ENCODE measurements around the gene PRMT1.
A peak's percentile ranks its signal among the peaks of the same experiment; 100 is the strongest.

Gene PRMT1

DNA sequence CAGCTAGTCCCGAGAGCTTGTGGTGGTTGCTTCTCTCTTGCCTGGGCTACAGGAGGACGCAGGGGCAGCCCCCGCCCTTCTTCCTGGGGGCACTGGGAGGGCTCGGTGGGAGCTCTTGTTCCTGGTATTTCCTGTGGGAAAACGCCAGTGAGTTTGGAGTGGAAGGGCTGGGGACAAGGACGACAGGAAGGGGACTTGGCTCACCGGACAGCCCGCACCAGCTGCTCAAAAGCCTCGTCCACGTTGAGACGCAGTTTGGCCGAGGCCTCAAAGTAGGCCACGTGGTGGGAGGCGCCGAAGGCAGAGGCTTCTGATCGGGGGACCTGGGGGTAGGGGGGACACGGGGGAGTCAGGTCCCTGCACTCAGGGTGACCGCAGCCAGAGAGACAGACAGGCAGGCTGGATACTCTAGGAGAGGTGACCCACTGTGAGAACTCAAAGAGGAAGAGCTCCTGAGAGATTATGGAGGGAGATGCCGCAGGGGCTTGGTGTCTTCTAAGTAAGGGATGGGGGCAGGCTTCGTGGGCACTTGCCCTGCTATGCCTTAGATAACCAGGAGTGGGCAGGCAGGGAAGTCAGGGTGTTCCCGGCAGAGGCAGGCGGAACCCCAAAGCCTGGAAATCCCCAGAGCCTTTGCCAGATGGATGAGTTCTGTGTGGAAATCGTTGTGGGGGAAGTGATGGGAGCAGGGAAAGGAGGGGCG, 41.4 kb upstream of the PRMT1 start:
- TF ChIP-seq MYC (IDR thresholded peaks at IDR 0.05; ENCODE audit: low read depth, low read length) = no peak
- TF ChIP-seq, protein P1, sequence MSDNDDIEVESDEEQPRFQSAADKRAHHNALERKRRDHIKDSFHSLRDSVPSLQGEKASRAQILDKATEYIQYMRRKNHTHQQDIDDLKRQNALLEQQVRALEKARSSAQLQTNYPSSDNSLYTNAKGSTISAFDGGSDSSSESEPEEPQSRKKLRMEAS (IDR thresholded peaks at IDR 0.05; ENCODE audit: low read depth, low read length) = peak; percentile 67
- DNase-seq (ENCODE audit: low read depth) = peak; percentile 37
- H3K4me3 ChIP-seq (ENCODE audit: low read depth, low read length) = no peak overlapping the region

DNA sequence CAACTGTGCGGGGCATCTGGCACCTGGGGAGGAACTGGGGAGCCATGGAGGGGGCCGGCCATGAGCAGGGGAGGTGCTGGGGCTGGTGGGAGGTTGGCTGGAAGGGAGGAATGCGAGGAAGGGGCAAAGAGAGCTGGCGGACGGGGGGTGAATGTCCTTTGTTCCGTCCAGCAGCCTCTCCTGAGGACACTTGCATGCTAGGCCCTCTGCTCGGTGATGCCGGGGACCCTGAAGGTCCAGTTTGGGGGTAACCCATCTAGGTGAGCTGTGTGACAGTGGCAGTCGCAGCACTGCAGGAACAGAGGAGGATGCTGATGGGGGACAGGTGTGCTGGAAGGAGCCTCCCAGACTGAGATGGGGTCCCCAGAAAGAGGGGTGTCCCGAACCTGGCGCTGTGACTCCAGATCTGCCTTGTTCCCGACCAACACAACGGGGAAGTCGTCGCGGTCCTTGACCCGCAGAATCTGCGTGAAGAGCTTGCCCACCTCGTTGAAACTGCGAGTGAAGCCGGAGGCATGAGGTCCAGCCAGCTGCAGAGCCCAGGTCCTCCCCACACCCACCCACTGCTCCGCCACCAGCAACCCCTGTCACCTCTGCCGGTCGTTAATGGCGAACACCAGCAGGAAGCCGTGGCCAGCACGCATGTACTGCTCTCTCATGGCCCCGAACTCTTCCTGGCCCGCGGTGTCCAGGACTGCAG, 40.7 kb upstream of the PRMT1 start:
- TF ChIP-seq POLR2A (IDR thresholded peaks at IDR 0.05; ENCODE audit: extremely low read depth, insufficient read length) = no peak
- TF ChIP-seq, protein P1 (IDR thresholded peaks at IDR 0.05; ENCODE audit: low read depth, low read length) = no peak
- TF ChIP-seq MYC (IDR thresholded peaks at IDR 0.05; ENCODE audit: low read depth, low read length) = no peak
- TF ChIP-seq, protein P2, sequence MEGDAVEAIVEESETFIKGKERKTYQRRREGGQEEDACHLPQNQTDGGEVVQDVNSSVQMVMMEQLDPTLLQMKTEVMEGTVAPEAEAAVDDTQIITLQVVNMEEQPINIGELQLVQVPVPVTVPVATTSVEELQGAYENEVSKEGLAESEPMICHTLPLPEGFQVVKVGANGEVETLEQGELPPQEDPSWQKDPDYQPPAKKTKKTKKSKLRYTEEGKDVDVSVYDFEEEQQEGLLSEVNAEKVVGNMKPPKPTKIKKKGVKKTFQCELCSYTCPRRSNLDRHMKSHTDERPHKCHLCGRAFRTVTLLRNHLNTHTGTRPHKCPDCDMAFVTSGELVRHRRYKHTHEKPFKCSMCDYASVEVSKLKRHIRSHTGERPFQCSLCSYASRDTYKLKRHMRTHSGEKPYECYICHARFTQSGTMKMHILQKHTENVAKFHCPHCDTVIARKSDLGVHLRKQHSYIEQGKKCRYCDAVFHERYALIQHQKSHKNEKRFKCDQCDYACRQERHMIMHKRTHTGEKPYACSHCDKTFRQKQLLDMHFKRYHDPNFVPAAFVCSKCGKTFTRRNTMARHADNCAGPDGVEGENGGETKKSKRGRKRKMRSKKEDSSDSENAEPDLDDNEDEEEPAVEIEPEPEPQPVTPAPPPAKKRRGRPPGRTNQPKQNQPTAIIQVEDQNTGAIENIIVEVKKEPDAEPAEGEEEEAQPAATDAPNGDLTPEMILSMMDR (IDR thresholded peaks at IDR 0.05; ENCODE audit: low read depth, low read length) = no peak
- no peak overlapping the region for H3K4me3 ChIP-seq (ENCODE audit: low read depth, low read length)
- no peak for DNase-seq (ENCODE audit: low read depth)

DNA sequence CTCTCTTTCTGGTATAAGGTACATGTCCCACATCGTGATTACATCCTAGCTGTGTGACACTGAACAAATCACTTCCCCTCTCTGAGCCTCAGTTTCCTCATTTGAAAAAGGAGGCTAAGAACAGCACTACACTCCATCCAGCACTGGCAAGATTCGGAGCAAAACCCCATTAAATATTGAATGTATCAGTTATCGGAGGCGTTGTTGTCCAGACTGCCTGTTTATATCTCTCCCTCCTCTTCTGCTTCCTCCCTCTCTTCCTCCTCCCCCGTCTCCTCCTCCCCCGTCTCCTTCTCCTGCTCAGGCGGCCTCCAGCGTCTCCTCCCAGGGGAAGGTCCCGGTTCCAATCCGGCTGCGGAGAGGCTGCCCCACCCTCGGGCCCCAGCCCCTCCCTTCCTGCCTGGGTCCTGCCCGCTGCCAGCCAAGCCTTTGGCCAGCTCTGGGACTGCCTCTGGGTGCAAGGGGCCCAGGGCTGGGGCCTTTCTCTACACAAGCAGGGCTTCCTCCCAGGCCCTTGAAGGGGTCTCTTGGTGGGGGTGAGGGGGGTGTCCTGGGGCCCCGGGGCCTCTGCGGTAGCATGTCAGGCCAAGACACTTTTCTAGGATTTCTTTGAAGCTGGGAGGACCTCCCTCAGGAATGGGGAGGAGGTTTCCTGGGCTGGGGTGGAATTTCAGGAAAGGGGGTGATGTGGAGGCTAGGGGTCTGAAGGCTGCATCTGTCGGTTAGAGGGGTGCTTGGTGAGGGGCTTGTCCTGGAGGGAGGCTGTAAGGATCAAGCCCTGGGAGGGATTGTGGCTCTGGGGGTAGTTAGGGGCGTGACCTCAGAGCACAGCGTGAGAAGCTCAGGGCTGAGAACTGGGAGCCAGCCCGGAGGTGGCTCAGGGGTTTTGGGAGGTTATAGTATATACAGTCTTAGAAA, 39.0 kb upstream of the PRMT1 start:
- H3K4me3 ChIP-seq (ENCODE audit: low read depth, low read length) = no peak overlapping the region
- no peak for TF ChIP-seq MYC (IDR thresholded peaks at IDR 0.05; ENCODE audit: low read depth, low read length)
- TF ChIP-seq POLR2A (IDR thresholded peaks at IDR 0.05; ENCODE audit: extremely low read depth, insufficient read length) = no peak
- TF ChIP-seq, protein P2 (IDR thresholded peaks at IDR 0.05; ENCODE audit: low read depth, low read length) = no peak
- TF ChIP-seq, protein P1 (IDR thresholded peaks at IDR 0.05; ENCODE audit: low read depth, low read length) = no peak
- peak; percentile 83 for DNase-seq (ENCODE audit: low read depth)

DNA sequence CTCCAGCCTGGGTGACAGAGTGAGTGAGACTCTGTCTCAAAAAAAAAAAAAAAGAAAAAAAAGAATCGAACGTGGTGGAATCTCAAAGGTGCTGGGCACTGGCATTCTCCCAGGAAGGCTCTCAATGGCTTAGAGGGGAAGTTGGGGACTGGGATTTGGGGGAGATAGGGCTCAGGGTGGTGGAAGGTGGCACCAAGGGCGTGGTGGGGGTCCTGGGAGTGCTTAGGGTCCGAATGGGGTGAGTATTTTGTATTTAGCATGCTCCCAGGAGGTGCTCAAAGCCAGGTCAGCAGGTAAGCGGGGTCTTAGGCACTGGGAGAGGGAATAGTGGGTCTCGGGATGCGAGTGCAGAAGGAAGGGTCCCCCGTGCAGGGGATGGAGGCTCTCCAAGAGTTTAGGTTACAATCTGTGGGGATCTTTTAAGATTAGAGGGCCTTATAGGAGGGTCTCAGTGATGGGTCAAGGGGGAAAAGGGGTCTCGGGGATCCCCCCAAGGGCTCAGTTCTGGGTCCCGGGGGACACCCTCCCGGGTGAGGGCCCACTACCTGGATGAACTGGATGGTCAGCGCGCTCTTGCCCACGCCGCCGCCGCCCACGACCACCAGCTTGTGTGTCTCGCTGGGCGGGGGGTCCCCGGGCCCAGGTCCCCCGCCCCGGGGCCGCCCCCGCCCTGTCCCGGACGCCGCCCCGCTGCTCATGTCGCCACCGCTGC, 37.5 kb upstream of the PRMT1 start:
- peak overlapping the region; percentile 32 for H3K4me3 ChIP-seq (ENCODE audit: low read depth, low read length)
- peak; percentile 24 for DNase-seq (ENCODE audit: low read depth)
- TF ChIP-seq POLR2A (IDR thresholded peaks at IDR 0.05; ENCODE audit: extremely low read depth, insufficient read length) (no peak), MYC (IDR thresholded peaks at IDR 0.05; ENCODE audit: low read depth, low read length) (no peak)
- TF ChIP-seq, protein P1 (IDR thresholded peaks at IDR 0.05; ENCODE audit: low read depth, low read length) = no peak
- TF ChIP-seq, protein P2 (IDR thresholded peaks at IDR 0.05; ENCODE audit: low read depth, low read length) = no peak

DNA sequence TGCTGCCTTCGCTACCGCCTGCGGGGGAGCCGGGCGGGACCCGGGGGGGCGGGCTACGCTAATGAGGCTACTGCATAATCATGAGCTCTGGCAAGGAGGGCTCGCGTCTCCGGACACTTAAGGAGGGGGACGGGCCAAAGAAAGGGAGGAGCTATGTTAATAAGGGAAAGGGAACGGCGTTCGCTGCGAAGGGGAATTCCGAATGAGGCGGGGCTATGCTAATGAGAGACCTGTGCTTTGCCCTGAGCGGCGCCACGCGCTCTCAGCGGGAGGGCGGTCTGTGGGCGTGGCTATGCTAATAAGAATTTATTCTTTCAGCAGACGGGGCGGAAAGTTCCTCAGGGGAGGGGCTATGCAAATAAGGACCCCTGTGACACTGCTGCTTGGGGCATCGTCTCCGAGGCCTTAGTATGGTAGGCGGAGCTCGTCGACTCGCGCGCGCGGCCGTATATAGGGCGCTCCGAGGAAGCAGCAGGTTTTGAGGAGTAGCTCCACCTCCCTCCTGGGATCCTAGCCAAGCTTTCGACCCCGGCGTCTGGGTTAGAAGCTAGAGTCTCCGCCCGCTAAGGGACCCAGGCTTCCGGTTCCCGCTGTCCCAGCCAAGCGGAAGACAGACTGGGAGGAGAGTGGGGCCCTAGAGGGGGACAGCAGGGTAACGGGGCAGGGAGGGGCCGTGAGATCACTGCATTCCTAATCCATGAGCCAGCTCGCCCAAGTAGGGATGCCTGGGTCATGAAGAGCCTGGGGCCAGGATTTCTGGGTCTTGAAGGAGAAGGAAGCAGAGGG, 36.8 kb upstream of the PRMT1 start, which contains the start of gene RRAS:
Gene RRAS (minus strand): TSS at position 31 of the 786 bp plus-strand sequence. CDS start 45 bp downstream, outside the sequence.
- peak; percentile 55 for TF ChIP-seq POLR2A (IDR thresholded peaks at IDR 0.05; ENCODE audit: extremely low read depth, insufficient read length)
- peak; percentile 76 for TF ChIP-seq MYC (IDR thresholded peaks at IDR 0.05; ENCODE audit: low read depth, low read length)
- TF ChIP-seq, protein P1 (IDR thresholded peaks at IDR 0.05; ENCODE audit: low read depth, low read length) = peak; percentile 80
- TF ChIP-seq, protein P2 (IDR thresholded peaks at IDR 0.05; ENCODE audit: low read depth, low read length) = no peak

More for the DNA sequence above, 36.8 kb upstream of the PRMT1 start, which contains the start of gene RRAS:
- peak; percentile 100 for DNase-seq (ENCODE audit: low read depth)
- peak within 1 kb of the TSS; percentile 81 for H3K4me3 ChIP-seq (ENCODE audit: low read depth, low read length)
